PC-9 (cell line): Measurements from ENCODE around the gene CCDC87. TPM values are rescaled to one million over a fixed set of nuclear protein-coding genes. Genes with fewer than 3 reads are reported as not detected.

Experiments
- BruUV-seq: library from RNA; stranded (reverse); fragments of 400-500 nt; replicated peaks from 2 replicates; lab custom pipeline; 2021; lab: Mats Ljungman, UMichigan
- CTCF ChIA-PET: fragments of 300-600 bp; sonication (Branson Sonifier 250); formaldehyde crosslinking; loops from one replicate; lab custom pipeline; 2022; ENCODE audit warnings: antibody characterized with exemption; lab: Charles Lee
- POLR2A ChIA-PET: fragments of 300-600 bp; sonication (Branson Sonifier 250); formaldehyde crosslinking; loops from one replicate; lab custom pipeline; 2022; ENCODE audit warnings: antibody characterized with exemption; ENCODE audit not compliant: unreplicated experiment; lab: Charles Lee
- DNase-seq, 2 experiments: peaks; one replicate each; pipeline versions ENCODE4 v3.0.0 to v3.0.0-alpha.2; 2015 to 2022; ENCODE audit warnings: mixed read lengths in 1 of 2
- H2AFZ ChIP-seq: fragments of 200-600 bp; sonication (generic); 2 replicates; pipeline ENCODE4 v1.8.1; 2017; ENCODE audit warnings: antibody characterized with exemption
- H3F3A ChIP-seq: fragments of 200-600 bp; sonication (generic); 2 replicates; pipeline ENCODE4 v1.8.1; 2017; ENCODE audit warnings: antibody characterized with exemption, mild to moderate bottlenecking, low read depth; ENCODE audit not compliant: insufficient read depth
- H3K27ac ChIP-seq: fragments of 200-600 bp; sonication (generic); 2 replicates; pipeline ENCODE4 v1.6.1; 2016; ENCODE audit warnings: mixed run types
- H3K27me3 ChIP-seq: fragments of 200-600 bp; sonication (generic); 2 replicates; pipeline ENCODE4 v1.6.1; 2016; ENCODE audit warnings: low read depth, mixed run types; ENCODE audit not compliant: insufficient read depth
- H3K36me3 ChIP-seq: fragments of 200-600 bp; sonication (generic); 2 replicates; pipeline ENCODE4 v1.6.1; 2016; ENCODE audit warnings: low read depth, mixed run types
- H3K4me1 ChIP-seq: fragments of 200-600 bp; sonication (generic); replicated peaks from 2 replicates; pipeline ENCODE4 v1.6.1; 2016; ENCODE audit warnings: mixed run types; ENCODE audit not compliant: insufficient read depth
- H3K4me2 ChIP-seq: fragments of 200-600 bp; sonication (generic); 2 replicates; pipeline ENCODE4 v1.6.1; 2017; ENCODE audit warnings: mixed run types
- H3K4me3 ChIP-seq: fragments of 200-600 bp; sonication (generic); 2 replicates; pipeline ENCODE4 v1.6.1; 2016; ENCODE audit warnings: mixed run types
- H3K79me2 ChIP-seq: fragments of 200-600 bp; sonication (generic); 2 replicates; pipeline ENCODE4 v1.6.1; 2017; ENCODE audit warnings: low read depth, mixed run types
- H3K9me2 ChIP-seq: fragments of 200-600 bp; sonication (generic); 2 replicates; pipeline ENCODE4 v1.8.1; 2017; ENCODE audit warnings: mild to moderate bottlenecking; ENCODE audit not compliant: insufficient read depth
- H3K9me3 ChIP-seq: fragments of 200-600 bp; sonication (generic); 2 replicates; pipeline ENCODE4 v1.8.1; 2016; ENCODE audit warnings: low read depth; ENCODE audit not compliant: insufficient read depth
- H4K20me1 ChIP-seq: fragments of 200-600 bp; sonication (generic); 2 replicates; pipeline ENCODE4 v1.8.1; 2017; ENCODE audit not compliant: insufficient read depth
- CTCF ChIP-seq: fragments of 200-600 bp; sonication (generic); conservative IDR thresholded peaks from 2 replicates; pipeline ENCODE4 v1.6.1; 2017; ENCODE audit warnings: mixed run types, antibody characterized with exemption, mild to moderate bottlenecking, moderate library complexity
- EZH2 ChIP-seq: fragments of 200-600 bp; sonication (generic); IDR thresholded peaks from 2 replicates; pipeline ENCODE4 v1.8.0; 2017; ENCODE audit warnings: antibody characterized with exemption, low read depth
- intact Hi-C: fragments of 100-400 bp; cut with micrococcal nuclease; formaldehyde crosslinking; loops from one replicate; pipeline ENCODE4 v1.10.0; 2022; ENCODE audit not compliant: unreplicated experiment
- total RNA-seq: library from RNA; stranded (reverse); gene quantifications from 2 replicates; pipeline ENCODE4 v1.2.3, GENCODE V29; 2021

The CCDC87 gene
- total RNA-seq, 1 experiment from 2014 or later: 1.0 TPM

GRCh38 chr11:66570850-66571180 lies 22.0 kb downstream of the CCDC87 start:
- TF ChIP-seq EZH2 (no peak), CTCF (no peak)
- peaks cover 46% of the 10 kb centered on the region for H3K27me3 ChIP-seq
- H3K36me3 ChIP-seq: no peaks in the 10 kb centered on the region
- no peak overlapping the region for H3K4me3 ChIP-seq
- H3K9me2 ChIP-seq: no peaks in the 10 kb centered on the region
- H3K4me1 ChIP-seq: peaks cover 5% of the 10 kb centered on the region; the same call in 1 of the 2 replicates
- H3K9me3 ChIP-seq: no peaks in the 10 kb centered on the region
- H4K20me1 ChIP-seq: no peaks in the 10 kb centered on the region
- H2AFZ ChIP-seq: no peak overlapping the region
- ChIA-PET POLR2A (no interaction called here), CTCF (no interaction called here)
- H3F3A ChIP-seq: no peaks in the 10 kb centered on the region
- no peaks in the 10 kb centered on the region for H3K79me2 ChIP-seq
- no peak for DNase-seq
- H3K27ac ChIP-seq: no peak overlapping the region
- intact Hi-C loops: no loop called here
- no peak overlapping the region for H3K4me2 ChIP-seq
- no TSS peak for BruUV-seq

- Histone ChIP-seq H3K4me2 (no peak overlapping the region), H3K9me2 (no peaks in the 10 kb centered on the region), H3K27me3 (peaks cover 41% of the 10 kb centered on the region), H3K79me2 (no peaks in the 10 kb centered on the region), H4K20me1 (no peaks in the 10 kb centered on the region), H3K27ac (no peak overlapping the region), H3K4me1 (peaks cover 5% of the 10 kb centered on the region; the same call in 1 of the 2 replicates), H3K4me3 (no peak overlapping the region), H3K36me3 (no peaks in the 10 kb centered on the region), H3K9me3 (no peaks in the 10 kb centered on the region), H2AFZ (no peak overlapping the region), H3F3A (no peaks in the 10 kb centered on the region)
- TF ChIP-seq EZH2 (no peak), CTCF (no peak)
- intact Hi-C loops: no loop called here
- BruUV-seq: no TSS peak
- POLR2A ChIA-PET: no interaction called here
- CTCF ChIA-PET: interaction anchor here (0.6 kb wide), 1 partner anchor 725 kb away, joined by 3 read pairs; no protein-coding TSS in a partner anchor
- DNase-seq: no peak
Measured at GRCh38 chr11:66570079-66570849, 22.6 kb downstream of the CCDC87 start.

DNA sequence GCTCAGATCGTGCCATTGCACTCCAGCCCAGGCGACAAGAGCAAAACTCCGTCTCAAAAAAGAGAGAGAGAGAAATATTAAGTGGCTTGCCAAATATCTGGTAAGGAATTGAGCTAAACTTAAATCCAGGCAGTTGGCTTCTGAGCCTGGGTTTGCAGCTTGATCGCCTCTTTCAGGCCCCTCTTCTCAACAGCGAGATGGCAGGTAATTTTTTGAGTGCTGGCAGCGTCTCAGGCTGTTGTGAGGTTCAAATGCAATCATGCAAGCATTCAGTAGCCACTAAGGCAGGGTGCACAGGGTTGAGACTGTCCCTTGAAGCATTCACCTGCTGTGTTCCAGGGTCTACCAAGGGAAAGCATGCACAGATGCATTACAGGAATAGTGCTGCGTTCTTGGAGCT lies 23.8 kb downstream of the CCDC87 start:
- Histone ChIP-seq H3F3A (no peaks in the 10 kb centered on the region), H3K36me3 (no peaks in the 10 kb centered on the region), H3K4me2 (peak overlapping the region; percentile 66; the same call in 1 of the 2 replicates), H2AFZ (no peak overlapping the region; the same call in 1 of the 2 replicates), H4K20me1 (no peaks in the 10 kb centered on the region), H3K27ac (no peak overlapping the region), H3K27me3 (peaks cover 29% of the 10 kb centered on the region), H3K4me3 (no peak overlapping the region), H3K79me2 (no peaks in the 10 kb centered on the region), H3K9me2 (no peaks in the 10 kb centered on the region), H3K9me3 (no peaks in the 10 kb centered on the region), H3K4me1 (peaks cover 5% of the 10 kb centered on the region; the same call in 1 of the 2 replicates)
- BruUV-seq: no TSS peak
- no peak for DNase-seq
- intact Hi-C loops: loop anchor here (2.0 kb wide), 1 partner anchor 22 kb away; the partner anchor contains the start of genes ACTN3 and ZDHHC24
- ChIA-PET CTCF (no interaction called here), POLR2A (interaction anchor here (0.5 to 0.9 kb wide), 5 partner anchors 9 to 280 kb away, joined by 3 to 9 read pairs (median 4); partner anchors contain the start of genes RBM14 and YIF1A)
- TF ChIP-seq EZH2 (no peak), CTCF (no peak)
